GM19438 (cell line): ENCODE measurements around the gene GRXCR1.
A peak's percentile ranks its signal among the peaks of the same experiment; 100 is the strongest.

ENCODE experiments used
- ATAC-seq: cut with Tn5 transposase; IDR thresholded peaks from one replicate; pipeline ENCODE4 v1.9.1; 2021; ENCODE audit warnings: low read depth; ENCODE audit not compliant: unreplicated experiment

GRXCR1 gene

DNA sequence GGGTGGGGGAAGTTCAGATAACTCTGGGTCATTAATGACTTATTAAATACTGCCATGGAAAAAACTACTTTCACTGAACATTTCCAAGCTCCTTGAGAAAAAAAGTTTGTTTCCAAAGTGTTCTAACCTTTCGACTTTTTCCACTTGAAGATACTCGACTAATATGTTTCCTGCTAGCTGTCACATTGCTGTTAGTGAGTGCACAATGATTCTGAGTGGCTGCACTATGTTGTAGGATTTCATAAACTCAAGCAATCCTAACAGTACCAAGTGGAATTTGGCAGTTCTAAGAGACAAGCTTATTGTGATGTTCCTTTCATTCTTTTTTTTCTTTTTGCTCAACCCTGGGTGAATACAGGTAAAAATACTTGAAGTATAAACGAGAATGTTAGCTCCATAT, 33.4 kb downstream of the GRXCR1 start:
- ATAC-seq, result no peak

DNA sequence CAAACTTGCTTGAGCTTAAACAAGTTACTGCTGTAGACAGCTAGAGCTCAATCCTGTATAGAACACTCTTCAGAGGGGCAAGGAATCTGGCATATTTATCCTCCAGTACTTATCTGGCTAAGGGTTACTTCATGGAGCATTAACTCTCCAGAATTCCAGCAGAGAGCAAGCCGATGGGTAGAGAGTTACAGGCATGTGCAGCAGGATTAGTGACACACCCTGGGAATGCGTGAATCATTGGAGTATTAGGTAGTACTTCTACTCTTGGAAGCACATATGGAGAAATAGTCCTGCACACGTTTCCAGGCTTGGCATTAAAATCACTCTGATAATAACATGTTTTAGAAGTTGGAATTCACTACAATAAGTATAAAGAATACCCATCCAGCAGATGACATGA, 35.4 kb downstream of the GRXCR1 start:
- ATAC-seq, result no peak

DNA sequence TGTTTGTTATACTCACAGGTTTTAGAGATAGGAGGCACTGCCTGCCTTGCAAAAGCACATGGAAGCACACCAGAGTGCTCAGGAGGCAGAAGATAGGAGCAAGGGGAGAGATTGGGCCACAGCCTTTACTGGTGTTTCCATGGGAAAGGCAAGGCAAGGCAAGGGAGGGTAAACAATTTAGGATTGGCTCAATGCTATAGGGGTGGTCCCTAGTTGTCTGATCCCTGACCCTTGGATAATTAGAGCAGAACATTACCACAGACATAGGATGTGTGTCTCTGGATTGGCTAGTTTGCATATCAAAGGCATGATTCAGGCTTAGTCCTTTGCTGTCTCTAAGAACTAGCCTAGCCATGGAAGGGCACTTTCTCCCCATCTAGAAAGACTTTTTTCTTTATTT, 36.1 kb downstream of the GRXCR1 start:
- ATAC-seq, result no peak

DNA sequence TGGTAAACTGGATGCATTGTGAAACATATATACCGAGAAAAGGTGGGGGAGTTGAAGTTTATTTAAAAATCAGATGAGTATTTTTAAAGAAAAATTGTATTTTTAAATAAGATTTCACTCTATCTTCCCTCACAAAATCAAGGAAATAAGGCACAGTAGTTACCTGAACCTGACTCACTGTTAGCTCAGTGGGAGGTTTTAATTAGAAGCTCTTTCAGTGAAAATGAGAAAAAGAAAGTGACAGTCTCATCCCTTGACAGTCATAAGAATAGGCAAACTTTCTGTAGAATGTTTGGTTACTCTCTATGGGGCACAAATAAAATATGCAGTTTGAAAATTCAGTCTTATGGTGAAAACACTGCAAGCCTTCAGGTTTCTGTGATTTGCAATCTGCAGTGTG, 49.7 kb downstream of the GRXCR1 start:
- no peak for ATAC-seq

GRCh38 chr4:42945874-42946273, 53.4 kb downstream of the GRXCR1 start:
- ATAC-seq, result no peak

- no peak for ATAC-seq
Measured at GRCh38 chr4:42953321-42953720, 60.8 kb downstream of the GRXCR1 start.

GRCh38 chr4:42954963-42955669, 62.6 kb downstream of the GRXCR1 start:
- ATAC-seq, result no peak

- no peak for ATAC-seq
Measured at GRCh38 chr4:42955746-42956505, 63.4 kb downstream of the GRXCR1 start.

- ATAC-seq, result no peak
Measured at GRCh38 chr4:42965326-42965725, 72.8 kb downstream of the GRXCR1 start.

DNA sequence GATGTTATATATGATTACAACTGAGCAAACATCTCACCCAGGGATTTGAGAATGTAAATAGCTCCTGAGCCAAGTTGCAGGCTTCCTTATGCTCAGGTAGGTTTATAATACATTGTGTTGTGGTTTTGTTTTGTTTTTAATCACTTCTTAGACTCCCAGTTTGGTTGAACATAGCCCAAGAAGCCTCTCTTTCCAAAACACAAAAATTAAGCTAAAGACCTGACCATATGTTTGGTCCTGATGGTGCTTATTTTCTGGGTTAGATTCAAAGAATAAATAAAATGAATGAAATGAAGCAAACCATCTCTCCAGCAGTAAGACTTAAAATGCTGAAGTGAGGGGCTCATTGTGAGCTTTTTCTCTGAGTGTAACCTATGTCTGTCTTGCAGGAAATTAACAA, 93.5 kb downstream of the GRXCR1 start:
- no peak for ATAC-seq

- peak; percentile 85 for ATAC-seq
Measured at GRCh38 chr4:42995343-42995944, 102.9 kb downstream of the GRXCR1 start.

DNA sequence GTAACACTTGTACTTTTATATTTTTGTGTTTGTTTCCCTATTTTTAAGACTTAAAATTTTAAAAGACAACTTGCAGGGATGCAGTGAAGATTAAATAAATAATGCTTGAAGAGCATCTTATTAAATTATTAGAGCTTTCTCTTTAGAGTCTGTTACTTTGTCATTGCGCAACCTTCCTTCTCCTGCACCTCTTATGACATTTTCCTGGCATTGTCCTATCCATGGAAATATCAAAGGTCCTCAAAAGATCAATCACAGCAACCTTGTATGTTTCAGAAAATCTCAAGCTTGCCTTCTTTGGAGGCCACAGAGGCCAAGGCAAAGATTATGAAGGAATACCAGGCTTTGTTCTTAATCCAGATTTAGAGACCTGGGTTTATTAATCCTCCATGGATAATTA, 116.3 kb downstream of the GRXCR1 start:
- ATAC-seq, result no peak

GRCh38 chr4:43014256-43014655, 121.7 kb downstream of the GRXCR1 start:
- no peak for ATAC-seq

DNA sequence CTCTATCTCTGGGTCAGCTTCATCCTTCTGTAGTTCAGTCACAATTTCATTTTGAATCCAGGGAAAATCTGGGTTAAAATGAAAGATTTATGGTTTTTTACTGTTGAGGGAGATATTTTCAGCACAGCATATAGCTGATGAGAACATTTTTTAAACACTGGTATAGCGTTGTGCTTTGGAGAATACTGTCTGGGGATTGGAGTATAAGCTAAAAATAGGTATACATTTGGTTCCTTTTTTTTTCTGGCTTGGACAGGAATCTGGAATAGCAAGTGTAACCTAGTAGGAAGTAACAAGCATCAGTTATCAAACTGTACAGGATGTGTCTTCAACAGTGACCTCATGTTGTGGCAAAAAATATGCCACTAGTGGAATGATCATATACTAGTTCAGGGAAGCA, 149.1 kb downstream of the GRXCR1 start:
- ATAC-seq, result no peak

DNA sequence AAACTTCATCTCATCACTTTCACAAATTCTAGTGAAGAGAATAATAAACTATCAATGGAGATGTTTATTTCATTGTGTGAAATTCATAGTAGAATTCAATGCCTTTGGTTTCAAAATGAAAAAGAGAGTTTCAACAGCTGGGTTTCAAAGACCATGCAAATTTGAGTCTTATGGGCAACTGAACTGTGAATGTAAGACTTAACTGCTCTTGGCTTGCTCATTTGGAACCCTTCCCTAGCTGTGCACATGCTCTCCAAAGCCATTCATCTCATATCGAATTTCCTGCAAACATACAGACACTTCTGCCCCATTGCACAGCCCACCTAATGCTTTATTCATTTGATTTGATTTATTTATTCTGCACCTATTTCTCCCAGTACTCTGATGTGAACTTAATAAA, 154.5 kb downstream of the GRXCR1 start:
- no peak for ATAC-seq

GRCh38 chr4:43048570-43048969, 156.1 kb downstream of the GRXCR1 start:
- ATAC-seq, result no peak

DNA sequence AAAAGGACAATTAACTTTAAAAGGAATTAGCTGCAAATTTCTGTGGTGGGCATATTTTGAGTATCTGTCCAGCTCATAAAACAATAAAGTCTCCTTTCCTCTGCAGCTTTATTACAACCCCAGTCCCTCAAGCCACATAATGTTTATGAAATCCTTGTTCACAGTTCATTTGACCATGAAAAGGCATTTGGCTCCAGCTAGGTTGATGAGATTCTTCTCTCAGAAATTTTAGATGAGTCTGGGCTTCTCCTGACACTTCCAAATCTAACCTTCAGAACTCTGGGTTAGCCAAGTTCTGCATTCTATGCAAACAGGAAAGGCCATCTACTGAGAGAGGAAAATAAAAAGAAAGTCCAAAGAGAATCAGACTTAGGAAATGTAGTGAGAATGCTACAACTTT, 156.8 kb downstream of the GRXCR1 start:
- no peak for ATAC-seq

GRCh38 chr4:43066415-43066814, 173.9 kb downstream of the GRXCR1 start:
- ATAC-seq, result no peak

DNA sequence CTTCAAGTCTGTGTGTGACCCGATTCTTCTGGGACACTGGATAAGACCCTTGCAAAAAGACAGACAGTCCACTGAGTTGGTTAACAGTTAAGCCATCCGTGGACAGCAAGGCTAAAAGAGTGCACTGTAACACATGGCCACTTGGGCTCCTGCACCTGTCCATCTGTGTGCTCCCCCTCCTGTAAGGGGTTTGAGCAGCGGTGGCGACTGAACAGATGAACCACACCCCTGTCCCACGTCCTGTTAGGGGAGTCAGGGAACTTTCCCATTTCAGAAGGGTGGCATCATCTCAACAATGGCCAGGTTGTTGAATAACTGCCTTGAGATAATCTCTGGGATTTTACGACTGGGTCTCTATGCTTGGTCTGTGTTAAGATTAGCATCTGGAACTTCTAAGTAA, 178.6 kb downstream of the GRXCR1 start:
- ATAC-seq, result no peak
